IPS DF 6.9 (cell line): Measurements from ENCODE around the gene LMAN1L.
A peak's percentile ranks its signal among the peaks of the same experiment; 100 is the strongest.

Experiments used
- DNase-seq: peaks from one replicate; pipeline ENCODE4 v3.0.0-alpha.2; 2013; ENCODE audit warnings: low read depth, low spot score
- H3K27ac ChIP-seq: one replicate; pipeline ENCODE4 v1.5.1; 2013; ENCODE audit warnings: low read length, control low read depth
- H3K27me3 ChIP-seq: 2 replicates; pipeline ENCODE4 v1.6.1; 2013; ENCODE audit warnings: mild to moderate bottlenecking, low read length; ENCODE audit not compliant: control insufficient read depth, insufficient read depth
- H3K36me3 ChIP-seq: 2 replicates; pipeline ENCODE4 v1.6.1; 2013; ENCODE audit warnings: low read length; ENCODE audit not compliant: control insufficient read depth, insufficient read depth
- H3K4me1 ChIP-seq: 2 replicates; pipeline ENCODE4 v1.6.1; 2013; ENCODE audit warnings: low read length; ENCODE audit not compliant: control insufficient read depth, insufficient read depth
- H3K4me3 ChIP-seq: 2 replicates; pipeline ENCODE4 v1.5.1; 2013; ENCODE audit warnings: mild to moderate bottlenecking, low read length
- H3K9me3 ChIP-seq: 2 replicates; pipeline ENCODE4 v1.6.1; 2013; ENCODE audit warnings: low read length, inconsistent platforms; ENCODE audit not compliant: control insufficient read depth, insufficient read depth
- WGBS: extraction: QIAGEN DNeasy Blood & Tissue Kit; methylation state at CpG from one replicate; pipeline ENCODE4 v1.1.7; 2013; ENCODE audit warnings: mixed read lengths, missing lambda C conversion rate; ENCODE audit not compliant: insufficient read length, insufficient coverage; 5-methylcytosine and 5-hydroxymethylcytosine counted together

Gene LMAN1L

GRCh38 chr15:74838137-74838516 is 25.5 kb downstream of the LMAN1L start:
- peaks cover 4% of the 10 kb centered on the region for H3K36me3 ChIP-seq
- H3K4me3 ChIP-seq, result no peak overlapping the region
- H3K9me3 ChIP-seq, result no peaks in the 10 kb centered on the region
- no peaks in the 10 kb centered on the region for H3K27me3 ChIP-seq
- no peak overlapping the region for H3K27ac ChIP-seq
- no peak for DNase-seq
- peaks cover 4% of the 10 kb centered on the region for H3K4me1 ChIP-seq
- no CpG with 5 or more reads among the region's 10 CpGs for WGBS

GRCh38 chr15:74838746-74839525 is 26.3 kb downstream of the LMAN1L start:
- Histone ChIP-seq H3K36me3 (peaks cover 4% of the 10 kb centered on the region), H3K9me3 (no peaks in the 10 kb centered on the region), H3K4me1 (peaks cover 4% of the 10 kb centered on the region), H3K27ac (no peak overlapping the region), H3K27me3 (no peaks in the 10 kb centered on the region), H3K4me3 (no peak overlapping the region)
- DNase-seq, result no peak
- WGBS, result no CpG with 5 or more reads among the region's 11 CpGs

- H3K27ac ChIP-seq, result no peak overlapping the region
- H3K4me3 ChIP-seq, result no peak overlapping the region
- H3K36me3 ChIP-seq, result peaks cover 4% of the 10 kb centered on the region
- no CpG with 5 or more reads among the region's 31 CpGs for WGBS
- H3K4me1 ChIP-seq, result peaks cover 2% of the 10 kb centered on the region
- no peaks in the 10 kb centered on the region for H3K27me3 ChIP-seq
- no peaks in the 10 kb centered on the region for H3K9me3 ChIP-seq
- DNase-seq, result no peak
Observed at GRCh38 chr15:74839526-74840395, 27.1 kb downstream of the LMAN1L start.

- no CpG with 5 or more reads among the region's 9 CpGs for WGBS
Observed at GRCh38 chr15:74840851-74841775, 28.5 kb downstream of the LMAN1L start.

GRCh38 chr15:74841891-74842373 is 29.3 kb downstream of the LMAN1L start:
- H3K27me3 ChIP-seq, result no peaks in the 10 kb centered on the region
- no peak for DNase-seq
- WGBS, result no CpG with 5 or more reads among the region's 14 CpGs
- H3K36me3 ChIP-seq, result peaks cover 4% of the 10 kb centered on the region
- no peak overlapping the region for H3K27ac ChIP-seq
- no peaks in the 10 kb centered on the region for H3K4me1 ChIP-seq
- H3K4me3 ChIP-seq, result no peak overlapping the region; the same call in 1 of the 2 replicates
- no peaks in the 10 kb centered on the region for H3K9me3 ChIP-seq

More at GRCh38 chr15:74840851-74841775, 28.5 kb downstream of the LMAN1L start:
- Histone ChIP-seq H3K27ac (no peak overlapping the region), H3K9me3 (no peaks in the 10 kb centered on the region), H3K4me1 (no peaks in the 10 kb centered on the region), H3K27me3 (no peaks in the 10 kb centered on the region), H3K4me3 (no peak overlapping the region), H3K36me3 (peaks cover 4% of the 10 kb centered on the region)
- DNase-seq, result no peak

GRCh38 chr15:74842581-74843444 is 30.2 kb downstream of the LMAN1L start, which contains the start of gene ULK3:
Gene ULK3 (minus strand): TSS chr15:74843156. CDS start chr15:74843105, 51 bp downstream.
- Histone ChIP-seq H3K9me3 (no peaks in the 10 kb centered on the region), H3K27me3 (no peaks in the 10 kb centered on the region), H3K4me1 (no peaks in the 10 kb centered on the region), H3K27ac (no peak within 1 kb of the TSS), H3K4me3 (peak within 1 kb of the TSS; percentile 73), H3K36me3 (peaks cover 4% of the 10 kb centered on the region)
- WGBS, result no CpG with 5 or more reads among the region's 84 CpGs
- DNase-seq, result peak; percentile 90

- no peaks in the 10 kb centered on the region for H3K27me3 ChIP-seq
- no peaks in the 10 kb centered on the region for H3K4me1 ChIP-seq
- H3K27ac ChIP-seq, result no peak overlapping the region
- no peaks in the 10 kb centered on the region for H3K9me3 ChIP-seq
- H3K4me3 ChIP-seq, result peak overlapping the region; percentile 73
- no CpG with 5 or more reads among the region's 18 CpGs for WGBS
- H3K36me3 ChIP-seq, result peaks cover 2% of the 10 kb centered on the region
- no peak for DNase-seq
Observed at GRCh38 chr15:74843445-74843828, 30.8 kb downstream of the LMAN1L start.

GRCh38 chr15:74843891-74844299 is 31.3 kb downstream of the LMAN1L start:
- no peak overlapping the region for H3K4me3 ChIP-seq
- no peaks in the 10 kb centered on the region for H3K4me1 ChIP-seq
- no CpG with 5 or more reads among the region's 12 CpGs for WGBS

More at GRCh38 chr15:74843891-74844299, 31.3 kb downstream of the LMAN1L start:
- no peak for DNase-seq
- H3K27ac ChIP-seq, result no peak overlapping the region
- H3K27me3 ChIP-seq, result no peaks in the 10 kb centered on the region
- H3K9me3 ChIP-seq, result no peaks in the 10 kb centered on the region
- H3K36me3 ChIP-seq, result no peaks in the 10 kb centered on the region; the same call in 1 of the 2 replicates
